Astrocyte (in vitro differentiated cells and primary cell): ENCODE measurements around the gene ATG2B.

ENCODE experiments used
- EZH2 ChIP-seq: IDR thresholded peaks from 2 replicates; pipeline ENCODE4 v1.6.1; 2012; ENCODE audit warnings: mild to moderate bottlenecking, low read length, inconsistent platforms; ENCODE audit not compliant: insufficient read depth
- TF ChIP-seq, protein P1 (sequence below): IDR thresholded peaks from 2 replicates; pipeline ENCODE4 v1.5.1; 2011; ENCODE audit warnings: low read depth, mild to moderate bottlenecking, inconsistent platforms, low read length, moderate library complexity; ENCODE audit not compliant: insufficient read depth

DNA sequence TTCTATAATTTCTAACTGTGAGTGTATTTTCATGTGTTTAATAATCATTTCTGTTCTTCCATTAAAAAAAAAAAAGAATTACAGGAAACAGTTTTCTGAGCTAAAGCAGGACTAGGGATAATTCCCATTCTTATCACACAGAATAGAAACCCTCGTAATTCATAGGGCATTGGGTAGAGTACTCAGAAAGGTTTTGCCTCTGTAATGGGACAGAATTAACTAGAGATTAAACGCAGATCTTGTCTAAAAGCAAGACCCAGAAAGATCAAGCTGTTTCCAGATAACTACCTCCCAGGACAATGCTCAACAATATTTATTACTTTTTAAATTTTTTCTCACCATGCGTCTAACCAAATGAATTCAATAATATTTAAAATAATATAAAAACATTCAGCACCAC is 10.4 kb upstream of the ATG2B start:
- no peak for TF ChIP-seq EZH2
- TF ChIP-seq, protein P1, sequence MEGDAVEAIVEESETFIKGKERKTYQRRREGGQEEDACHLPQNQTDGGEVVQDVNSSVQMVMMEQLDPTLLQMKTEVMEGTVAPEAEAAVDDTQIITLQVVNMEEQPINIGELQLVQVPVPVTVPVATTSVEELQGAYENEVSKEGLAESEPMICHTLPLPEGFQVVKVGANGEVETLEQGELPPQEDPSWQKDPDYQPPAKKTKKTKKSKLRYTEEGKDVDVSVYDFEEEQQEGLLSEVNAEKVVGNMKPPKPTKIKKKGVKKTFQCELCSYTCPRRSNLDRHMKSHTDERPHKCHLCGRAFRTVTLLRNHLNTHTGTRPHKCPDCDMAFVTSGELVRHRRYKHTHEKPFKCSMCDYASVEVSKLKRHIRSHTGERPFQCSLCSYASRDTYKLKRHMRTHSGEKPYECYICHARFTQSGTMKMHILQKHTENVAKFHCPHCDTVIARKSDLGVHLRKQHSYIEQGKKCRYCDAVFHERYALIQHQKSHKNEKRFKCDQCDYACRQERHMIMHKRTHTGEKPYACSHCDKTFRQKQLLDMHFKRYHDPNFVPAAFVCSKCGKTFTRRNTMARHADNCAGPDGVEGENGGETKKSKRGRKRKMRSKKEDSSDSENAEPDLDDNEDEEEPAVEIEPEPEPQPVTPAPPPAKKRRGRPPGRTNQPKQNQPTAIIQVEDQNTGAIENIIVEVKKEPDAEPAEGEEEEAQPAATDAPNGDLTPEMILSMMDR, result no peak
